Body of pancreas (tissue), 4 donors: ENCODE data around the gene MUCL1.

Source experiments
- POLR2A ChIP-seq, 3 donors: fragments of 450-650 bp; IDR thresholded peaks; one replicate each; pipeline ENCODE4 v1.6.1; 2016; ENCODE audit warnings: antibody characterized with exemption in 3 of 3, mild to moderate bottlenecking in 2 of 3
- TF ChIP-seq, protein P1 (sequence below), 7 experiments: fragments of 450-650 bp in 4 of 7; fragments of 200-600 bp in 3 of 7; sonication (generic) in 3 of 7; IDR thresholded peaks; one replicate each; pipeline ENCODE4 v1.5.1; 2016 to 2019; ENCODE audit warnings: antibody characterized with exemption in 7 of 7

DNA sequence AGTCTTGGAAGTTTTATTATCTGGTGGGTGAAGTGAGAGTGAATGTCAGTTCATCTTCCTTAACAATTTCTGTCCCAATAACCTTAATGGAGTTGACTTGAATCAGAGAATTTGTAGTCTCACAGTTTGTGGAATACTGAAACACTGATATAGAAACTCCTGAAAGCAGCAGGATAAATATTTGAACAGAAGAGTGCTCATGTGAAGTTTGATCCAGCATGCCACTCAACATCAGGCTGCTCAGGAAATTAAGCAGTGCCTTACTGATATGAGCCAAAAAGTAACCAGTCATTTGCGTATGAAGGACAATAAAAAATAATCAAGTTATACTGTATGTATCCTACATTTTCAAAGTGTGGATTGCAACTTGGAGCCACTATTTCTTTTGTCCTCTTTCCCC, 15.7 kb downstream of the MUCL1 start:
- TF ChIP-seq, protein P1, sequence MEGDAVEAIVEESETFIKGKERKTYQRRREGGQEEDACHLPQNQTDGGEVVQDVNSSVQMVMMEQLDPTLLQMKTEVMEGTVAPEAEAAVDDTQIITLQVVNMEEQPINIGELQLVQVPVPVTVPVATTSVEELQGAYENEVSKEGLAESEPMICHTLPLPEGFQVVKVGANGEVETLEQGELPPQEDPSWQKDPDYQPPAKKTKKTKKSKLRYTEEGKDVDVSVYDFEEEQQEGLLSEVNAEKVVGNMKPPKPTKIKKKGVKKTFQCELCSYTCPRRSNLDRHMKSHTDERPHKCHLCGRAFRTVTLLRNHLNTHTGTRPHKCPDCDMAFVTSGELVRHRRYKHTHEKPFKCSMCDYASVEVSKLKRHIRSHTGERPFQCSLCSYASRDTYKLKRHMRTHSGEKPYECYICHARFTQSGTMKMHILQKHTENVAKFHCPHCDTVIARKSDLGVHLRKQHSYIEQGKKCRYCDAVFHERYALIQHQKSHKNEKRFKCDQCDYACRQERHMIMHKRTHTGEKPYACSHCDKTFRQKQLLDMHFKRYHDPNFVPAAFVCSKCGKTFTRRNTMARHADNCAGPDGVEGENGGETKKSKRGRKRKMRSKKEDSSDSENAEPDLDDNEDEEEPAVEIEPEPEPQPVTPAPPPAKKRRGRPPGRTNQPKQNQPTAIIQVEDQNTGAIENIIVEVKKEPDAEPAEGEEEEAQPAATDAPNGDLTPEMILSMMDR (IDR thresholded peaks at IDR 0.05) = no peak
- TF ChIP-seq POLR2A (IDR thresholded peaks at IDR 0.05) = no peak
